ENCODE data around the gene CDK15.
"Not testable (repeated sequence)": the region's sequence is repeated elsewhere in the genome, so short reads cannot be mapped to it uniquely, and the experiment has no call there.

CDK15 gene

DNA sequence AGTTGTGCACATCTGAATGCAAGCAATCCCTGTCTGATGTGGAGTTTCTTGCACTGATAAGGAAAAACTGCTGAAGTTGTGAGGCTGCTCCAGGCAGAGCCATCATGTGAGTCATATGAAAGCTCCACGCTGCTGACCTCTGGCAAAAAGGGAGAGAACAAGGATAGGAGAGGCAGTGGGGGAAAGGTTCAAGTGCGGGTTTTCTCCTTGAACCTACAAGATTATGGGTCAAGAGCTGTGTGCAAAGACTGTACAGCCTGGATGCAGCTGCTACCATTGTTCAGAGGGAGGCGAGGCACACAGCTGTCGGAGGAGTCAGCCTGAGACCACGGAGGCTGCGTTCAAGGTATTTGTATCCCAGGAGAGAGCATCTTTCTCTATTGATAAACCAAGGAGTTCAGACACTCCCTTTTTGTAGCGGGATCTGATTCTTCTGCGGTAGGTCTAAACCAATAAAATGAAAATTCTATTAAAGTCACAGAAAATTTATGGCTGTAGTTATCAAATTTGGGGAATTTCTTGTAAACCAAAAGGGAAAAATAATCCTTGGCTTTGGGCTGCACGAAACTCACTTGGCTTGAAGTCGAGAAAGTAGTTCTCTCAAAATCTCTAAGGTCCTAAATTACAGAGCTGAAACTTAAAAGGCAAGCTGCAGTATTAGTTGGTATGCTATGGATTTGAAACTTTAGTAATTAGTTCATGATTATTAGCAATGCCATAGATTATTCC, at the start of gene CDK15:
Gene CDK15 (plus strand): TSS at position 96 of the 729 bp plus-strand sequence. CDS start 128 bp downstream, at position 224.
- DNase-seq = no peak

DNA sequence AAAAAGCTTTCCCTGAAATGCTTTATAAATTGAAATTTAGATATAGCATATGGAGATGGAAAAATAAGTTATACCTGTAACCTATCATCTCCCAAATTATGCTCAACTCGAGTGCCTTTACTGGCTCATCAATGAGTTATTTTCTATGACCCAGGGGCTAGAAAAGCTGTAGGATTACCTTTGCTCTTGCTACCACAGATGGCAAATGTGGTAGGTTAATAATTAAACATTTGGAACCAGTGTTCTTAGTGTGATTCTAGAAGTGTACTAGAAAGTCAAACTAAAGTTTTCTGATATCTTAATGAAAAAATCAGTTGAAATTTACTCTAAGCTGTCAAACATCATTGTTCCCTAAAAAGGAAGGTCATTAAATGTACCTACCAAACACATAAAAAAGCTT, 48.1 kb upstream of the CDK15 start:
- no peak for DNase-seq

DNA sequence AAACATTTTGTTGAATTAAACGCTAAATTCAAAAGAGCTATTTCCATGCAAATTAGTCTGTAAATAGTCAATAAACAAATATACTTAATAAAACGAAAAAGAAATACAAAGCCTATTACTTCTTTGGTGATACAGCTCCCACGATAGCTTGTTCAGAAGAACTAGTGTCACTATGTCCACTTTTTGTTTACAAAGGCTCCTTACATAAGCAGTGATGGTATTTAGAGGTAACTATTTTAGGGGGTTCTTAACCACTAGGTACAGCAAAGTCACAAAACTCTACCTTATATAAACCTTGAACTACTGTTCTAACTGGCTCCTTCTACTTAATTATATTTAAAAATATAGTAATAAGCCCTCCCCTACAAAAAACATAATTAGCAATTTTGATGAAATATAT, 47.5 kb upstream of the CDK15 start:
- no peak for DNase-seq

DNA sequence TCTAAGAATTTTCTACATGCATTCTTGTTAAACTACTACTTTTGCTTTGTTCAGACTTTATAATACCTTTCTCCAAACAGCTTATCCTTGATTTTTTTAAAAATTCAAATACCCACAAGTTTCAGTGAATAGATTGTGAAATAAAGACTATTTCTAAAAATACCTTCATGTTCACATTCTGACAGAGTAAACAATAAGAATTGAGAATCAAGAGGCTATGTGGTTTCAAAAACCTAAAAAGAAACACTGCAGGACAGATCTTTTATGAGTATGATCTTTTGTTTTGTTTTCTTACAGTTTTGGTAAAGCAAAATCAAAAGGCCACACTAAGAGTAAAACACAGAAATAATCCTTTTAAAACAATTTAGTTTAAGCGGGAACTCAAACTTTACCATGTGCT, 46.8 kb upstream of the CDK15 start:
- DNase-seq = no peak

DNA sequence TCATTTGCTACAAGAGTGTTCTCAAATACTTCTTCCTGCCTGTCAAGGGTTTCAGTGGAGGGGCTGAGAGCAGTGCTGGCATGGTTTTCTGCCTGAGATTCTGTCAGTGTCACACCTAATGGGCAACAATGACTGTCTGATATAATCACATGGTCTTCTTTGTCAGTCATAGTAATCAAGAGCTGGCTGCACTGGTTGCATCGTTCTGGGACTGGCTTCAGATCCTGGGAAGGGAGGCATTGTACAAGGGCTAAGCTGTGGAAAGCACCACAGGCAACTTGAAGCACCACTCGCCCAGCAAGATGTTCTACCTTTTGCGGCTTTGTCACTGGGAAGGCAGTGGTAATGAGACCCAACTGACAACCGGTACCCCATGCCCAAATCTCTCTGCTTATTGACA, 45.2 kb upstream of the CDK15 start:
- peak in 1 of 14 donors; percentile 73 for DNase-seq

DNA sequence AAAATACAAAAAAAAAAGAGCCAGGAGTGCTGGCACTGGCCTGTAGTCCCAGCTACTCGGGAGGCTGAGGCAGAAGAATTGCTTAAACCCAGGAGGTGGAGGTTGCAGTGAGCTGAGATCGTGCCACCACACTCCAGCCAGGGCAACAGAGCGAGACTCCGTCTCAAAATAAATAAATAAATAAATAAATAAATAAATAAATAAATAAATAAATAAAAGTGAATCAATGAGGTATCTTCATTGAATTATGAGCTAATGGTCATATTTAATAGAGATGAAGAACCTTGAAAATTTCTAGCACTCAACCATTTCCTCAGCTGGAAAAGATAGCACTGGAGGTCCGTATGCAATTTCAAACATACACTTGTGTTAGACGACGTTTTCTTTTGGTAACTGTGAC, 41.9 kb upstream of the CDK15 start:
- DNase-seq = not testable (repeated sequence)

DNA sequence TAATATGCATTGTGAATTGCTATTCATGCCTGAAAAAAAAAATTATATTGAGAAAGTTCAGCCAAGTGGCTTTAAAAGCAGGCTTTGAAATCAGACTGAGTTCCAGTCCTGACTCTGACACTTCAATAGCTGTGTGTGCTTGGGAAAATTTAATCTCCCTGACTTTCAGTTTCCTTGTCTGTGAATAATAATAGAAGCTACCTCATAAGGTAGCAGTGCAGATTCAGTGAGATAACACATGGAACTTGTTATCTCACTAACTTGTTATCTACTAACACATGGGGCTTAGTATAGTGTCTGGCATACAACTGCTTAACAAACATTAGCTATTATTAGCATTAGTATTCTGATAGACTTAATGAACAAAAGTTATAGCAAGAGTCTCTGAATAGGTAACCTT, 40.5 kb upstream of the CDK15 start:
- DNase-seq = no peak

DNA sequence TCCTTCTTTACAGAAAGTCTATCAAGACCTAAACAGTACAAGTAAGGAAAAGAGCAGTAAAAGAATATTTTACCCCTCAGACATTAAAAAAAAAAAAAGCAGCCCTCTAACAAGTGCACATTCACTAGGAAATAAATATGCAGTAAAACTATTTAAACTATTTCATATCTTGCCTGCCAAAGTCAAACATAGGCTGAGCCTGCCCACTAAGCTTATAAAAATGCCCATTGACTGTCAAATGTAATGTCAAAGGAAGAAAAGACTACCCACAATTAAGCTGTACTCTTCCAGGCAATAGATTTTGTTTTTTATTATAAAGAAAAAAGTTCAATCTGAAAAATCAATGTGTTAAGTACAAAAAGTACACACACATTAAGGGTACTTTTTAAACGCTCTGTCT, 37.4 kb upstream of the CDK15 start:
- no peak for DNase-seq

DNA sequence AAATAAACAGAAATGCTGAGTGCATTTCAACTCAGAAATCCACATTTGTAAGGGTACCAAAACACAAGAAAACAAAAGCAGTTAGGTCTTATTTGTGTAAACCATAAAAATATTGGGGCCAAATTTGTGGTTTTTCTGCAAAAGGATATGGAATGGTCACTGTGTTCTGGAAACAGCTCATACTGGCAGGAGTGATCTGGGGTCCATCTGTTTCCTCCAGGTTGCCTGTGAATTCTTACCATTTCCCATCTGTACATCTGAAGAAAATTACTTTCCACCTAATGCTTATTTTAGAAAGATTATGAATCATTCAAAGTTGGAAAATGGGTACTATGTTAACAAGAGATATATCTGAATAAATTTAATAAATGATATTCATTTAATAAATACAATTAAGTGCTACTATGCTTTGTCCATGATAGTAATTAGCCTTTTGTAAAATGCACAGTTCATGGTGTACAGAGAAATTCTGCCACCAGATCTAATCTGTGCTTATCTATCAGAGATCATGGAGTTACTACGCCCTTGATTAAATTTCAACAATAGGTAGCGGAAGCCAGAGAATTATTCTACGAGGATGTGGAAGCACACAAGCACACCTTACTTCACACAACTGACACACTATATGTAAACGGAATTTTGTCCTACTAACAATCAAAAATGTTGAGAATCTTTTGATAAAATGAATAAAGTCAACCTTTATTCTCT, 36.5 kb upstream of the CDK15 start:
- DNase-seq = peak in 1 of 14 donors; percentile 94

DNA sequence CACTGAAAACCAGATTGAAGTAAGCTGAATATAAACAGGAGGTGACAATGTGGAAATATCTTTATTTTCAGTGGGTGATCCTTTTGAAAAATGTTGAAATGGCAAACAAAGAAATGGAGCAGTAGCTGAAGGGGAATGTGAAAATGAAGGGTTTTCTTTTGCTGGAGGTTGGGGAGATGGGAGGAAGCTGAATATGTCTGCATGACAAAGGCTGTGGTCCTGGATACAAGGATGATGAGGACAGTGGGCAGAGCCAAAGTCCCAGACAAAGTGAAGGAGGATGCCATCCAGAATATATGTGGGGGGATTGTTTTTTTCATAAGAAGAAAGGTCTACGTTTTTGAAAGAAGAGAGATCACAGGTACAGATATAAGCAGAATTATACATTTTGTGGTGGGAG, 32.3 kb upstream of the CDK15 start:
- DNase-seq = no peak

DNA sequence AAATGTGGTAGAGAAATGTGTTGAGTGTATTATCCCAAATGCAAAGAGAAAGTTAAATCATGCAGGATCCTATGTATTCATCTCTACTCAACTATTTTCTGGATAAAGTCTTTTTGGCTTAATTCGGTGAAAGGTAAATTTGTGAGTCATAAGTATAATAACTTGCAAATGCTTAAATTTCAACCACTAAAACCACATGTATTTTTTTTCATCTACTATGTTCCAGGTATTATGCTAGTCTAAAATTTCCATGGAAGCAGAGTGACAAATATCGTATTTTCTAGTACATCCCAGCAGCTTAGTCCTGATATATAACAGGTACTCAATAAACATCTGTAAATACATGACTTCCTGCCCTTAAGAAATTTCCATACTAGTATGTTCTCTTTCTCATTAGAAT, 31.8 kb upstream of the CDK15 start:
- no peak for DNase-seq

DNA sequence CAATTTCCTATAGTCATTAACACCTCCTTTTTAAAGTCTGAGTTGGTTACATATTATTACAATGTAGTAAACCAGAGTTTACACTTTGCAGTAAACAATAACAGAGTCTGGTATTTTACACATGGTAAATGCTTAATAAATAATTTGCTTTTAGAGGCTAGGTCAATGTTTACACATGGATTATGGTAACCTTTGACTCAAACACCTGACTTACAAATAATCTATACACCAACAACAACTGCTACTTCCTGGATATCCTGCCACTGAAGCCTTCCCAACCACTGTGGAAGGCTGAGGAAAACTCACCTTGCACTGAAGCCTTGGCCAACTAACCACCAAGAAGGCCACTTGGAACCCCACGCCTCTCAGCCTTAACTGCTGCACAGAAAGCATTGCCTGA, 31.0 kb upstream of the CDK15 start:
- no peak for DNase-seq

DNA sequence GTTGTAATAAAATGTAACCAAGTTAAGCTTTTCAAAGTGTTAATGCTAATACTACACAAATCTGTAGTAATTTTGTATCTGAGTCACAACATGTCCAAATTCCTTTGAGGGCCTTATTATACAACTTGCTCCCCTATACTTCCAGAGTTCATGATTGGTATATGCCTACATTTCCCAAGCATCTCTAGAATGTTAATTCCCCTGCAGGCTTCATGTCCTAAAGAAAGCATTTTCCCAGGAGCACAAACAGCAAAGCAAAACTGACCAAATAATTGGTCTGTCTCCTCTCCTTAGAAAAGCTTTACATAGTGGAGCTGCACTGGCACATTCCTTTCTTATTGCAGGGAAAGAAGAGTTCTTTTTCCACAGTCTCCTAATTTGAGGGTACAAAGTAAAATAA, 29.3 kb upstream of the CDK15 start:
- DNase-seq = no peak

DNA sequence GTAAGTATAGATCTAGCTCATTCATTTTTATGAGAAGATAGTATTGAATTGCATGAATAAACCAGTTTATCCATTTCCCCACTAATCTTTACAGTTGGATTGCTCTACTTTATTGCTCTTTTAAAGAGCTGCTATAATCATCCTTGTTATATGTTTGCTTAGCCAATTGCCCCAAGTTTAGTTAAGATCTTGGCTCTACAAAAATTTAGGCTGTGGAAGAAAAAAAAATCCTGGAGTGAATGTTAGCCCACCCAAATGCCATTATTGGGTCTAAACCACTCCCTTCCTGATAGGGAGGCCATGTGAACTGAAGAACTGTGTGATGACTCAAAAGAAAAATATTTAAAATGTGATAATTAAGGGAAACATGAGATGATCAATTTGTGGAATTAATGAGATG, 28.5 kb upstream of the CDK15 start:
- no peak for DNase-seq

DNA sequence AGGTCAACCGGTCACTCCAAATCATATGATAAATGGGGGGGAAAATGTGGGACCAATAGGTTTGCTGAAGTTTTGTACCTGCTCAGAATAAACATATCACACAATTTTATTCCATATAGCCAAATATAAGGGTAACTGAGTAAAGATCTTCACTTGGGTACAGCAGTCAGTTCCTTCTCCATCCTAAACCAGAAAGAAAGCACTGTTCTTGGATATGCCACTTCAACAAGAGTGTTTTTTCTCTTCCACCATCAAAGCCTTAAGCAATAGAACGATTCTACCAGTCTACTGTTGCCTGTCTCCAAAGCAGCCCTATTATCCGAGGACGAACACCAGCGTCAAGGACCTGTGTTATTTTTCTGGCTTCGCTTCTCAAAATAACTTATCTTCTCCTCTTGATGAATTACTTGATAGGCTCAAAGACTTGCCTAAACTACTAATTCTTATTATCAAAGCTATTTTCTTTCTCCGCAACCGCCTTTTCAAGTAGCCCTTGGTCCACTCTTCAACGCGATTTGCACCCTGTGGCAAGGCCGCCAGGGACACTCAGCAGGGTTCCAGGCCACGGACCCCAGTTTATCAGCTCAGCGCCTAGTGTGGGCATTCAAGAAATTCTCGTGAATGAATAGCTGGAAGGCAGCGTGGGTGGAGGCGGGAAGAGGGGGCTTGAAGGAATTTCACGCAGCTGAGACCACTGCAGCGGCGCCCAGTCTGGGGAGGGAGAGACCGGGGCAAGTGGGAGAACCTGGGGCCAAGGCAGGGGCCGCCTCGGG, 26.2 kb upstream of the CDK15 start:
- DNase-seq = peak in 5 of 14 donors; percentile 40 to 59 (median 54)

DNA sequence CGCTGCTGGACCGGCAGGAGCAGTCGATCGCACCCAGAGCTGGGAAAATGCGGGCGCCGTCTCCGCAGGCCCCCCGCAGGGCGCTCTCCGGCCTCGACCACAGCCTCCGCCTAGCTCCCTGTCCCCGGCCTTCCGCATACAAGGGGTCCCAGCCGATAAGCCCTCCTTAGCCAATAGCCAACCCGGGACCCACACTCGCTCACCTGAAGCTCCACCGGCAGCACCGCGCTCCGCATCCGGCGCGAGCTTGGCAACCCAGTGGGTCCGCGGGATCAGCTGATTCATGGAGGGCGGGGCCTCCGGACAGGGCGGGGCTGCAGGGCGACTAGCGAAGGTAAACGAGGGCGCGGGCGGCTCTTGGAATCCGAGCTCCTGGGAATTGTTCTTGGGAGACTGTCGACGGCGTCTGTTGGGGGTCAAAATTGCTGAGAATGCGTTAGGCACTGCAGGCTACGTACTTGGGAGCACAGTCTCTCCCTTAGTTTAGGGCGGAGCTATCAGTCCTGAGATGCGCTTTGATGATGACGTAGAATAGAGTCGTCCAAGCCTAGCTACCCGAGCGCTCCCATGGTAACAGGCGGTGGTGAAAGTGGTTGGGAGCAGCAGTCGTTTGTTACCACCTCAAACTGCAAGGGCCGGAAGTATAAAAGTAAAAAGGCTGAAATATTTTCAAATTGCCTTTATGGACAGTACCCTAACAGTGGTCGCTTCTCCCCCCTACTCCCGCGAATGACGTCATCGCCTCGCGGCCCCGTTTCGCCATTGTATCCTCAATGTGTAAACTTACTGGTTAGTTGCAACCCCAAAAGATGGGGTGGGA, 25.5 kb upstream of the CDK15 start, which contains the start of gene ALS2:
Gene ALS2 (minus strand): TSS at position 260 of the 820 bp plus-strand sequence. CDS start 12,048 bp downstream, outside the sequence.
- peak; percentile 80 to 99 (median 90) for DNase-seq

DNA sequence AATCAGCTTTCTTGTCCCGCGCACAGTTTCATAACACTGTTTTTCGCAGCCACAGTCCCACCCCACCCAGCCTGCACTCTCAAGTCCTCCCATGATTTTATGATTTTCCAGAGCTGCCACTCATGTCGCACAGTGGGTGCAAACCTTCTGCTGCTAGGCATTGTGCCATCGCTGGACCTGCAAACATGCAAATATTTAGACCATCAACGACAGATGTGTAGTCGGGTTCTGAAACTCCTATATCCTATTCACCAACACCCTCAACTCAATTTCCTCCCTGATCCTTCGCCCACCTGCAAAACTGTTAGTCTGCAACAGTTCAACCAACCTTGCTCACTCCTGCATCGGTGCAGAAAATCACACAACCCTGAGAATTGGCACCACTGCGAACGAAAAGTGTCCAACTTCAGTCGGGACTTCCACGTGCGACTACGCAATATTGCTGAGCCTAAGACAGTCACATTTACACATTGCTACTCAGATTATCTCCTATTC, 24.7 kb upstream of the CDK15 start:
- DNase-seq = peak in 4 of 14 donors; percentile 30 to 71 (median 48)

DNA sequence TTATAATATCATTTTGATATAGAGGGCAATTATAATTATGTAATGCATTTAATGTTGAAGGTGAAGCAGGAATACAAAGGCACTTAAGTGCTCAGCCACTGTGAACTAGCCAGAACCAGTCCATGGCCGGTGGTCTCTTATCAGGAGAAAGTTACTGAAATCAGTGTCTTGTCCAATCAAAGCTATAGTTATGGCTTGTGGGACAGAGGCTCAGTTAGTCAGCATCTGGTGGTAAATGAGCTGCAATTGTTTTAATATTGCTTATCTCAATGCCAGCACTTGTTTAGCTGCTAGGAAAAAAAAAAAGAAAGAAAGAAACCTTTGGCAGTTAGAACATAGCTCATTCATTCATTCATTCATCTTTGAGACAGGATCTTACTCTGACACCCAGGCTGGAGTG, 21.8 kb upstream of the CDK15 start:
- DNase-seq = no peak

DNA sequence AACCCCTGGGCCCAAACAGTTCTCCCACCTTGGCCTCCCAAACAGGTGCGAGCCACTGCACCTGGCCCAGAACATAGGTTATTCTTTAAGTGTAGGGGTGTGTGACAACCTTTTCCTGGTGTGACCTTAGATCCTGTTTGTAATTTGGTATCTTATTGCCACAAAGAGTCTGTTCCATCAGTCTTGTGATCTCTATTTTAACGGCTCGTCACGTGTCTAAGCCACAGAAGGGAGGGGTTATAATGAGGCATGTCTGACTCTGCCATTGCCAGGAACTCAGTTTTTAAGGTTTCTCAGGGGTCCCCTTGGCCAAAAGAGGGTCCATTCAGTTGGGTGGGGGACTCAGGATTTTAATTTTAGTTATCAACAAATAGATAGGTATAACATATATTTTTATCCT, 21.2 kb upstream of the CDK15 start:
- no peak for DNase-seq

DNA sequence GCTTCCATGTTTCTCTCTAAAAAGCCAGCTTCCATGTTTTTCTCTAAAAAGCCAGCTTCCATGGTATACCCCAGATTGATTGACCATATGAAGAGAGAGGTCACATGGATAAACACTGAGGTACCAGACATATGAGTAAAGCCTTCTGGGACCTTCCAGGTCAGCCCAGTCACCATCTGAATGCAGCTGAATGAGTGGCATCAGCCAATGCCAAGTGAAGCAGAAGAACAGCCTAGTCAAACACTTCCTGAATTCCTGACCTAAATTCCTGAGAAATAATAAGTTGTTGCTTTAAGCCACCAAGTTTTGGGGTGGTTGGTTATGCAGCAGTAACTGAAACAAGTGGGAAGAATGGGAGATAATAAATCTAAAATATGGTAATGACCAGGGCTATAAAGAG, 19.9 kb upstream of the CDK15 start:
- DNase-seq = no peak

DNA sequence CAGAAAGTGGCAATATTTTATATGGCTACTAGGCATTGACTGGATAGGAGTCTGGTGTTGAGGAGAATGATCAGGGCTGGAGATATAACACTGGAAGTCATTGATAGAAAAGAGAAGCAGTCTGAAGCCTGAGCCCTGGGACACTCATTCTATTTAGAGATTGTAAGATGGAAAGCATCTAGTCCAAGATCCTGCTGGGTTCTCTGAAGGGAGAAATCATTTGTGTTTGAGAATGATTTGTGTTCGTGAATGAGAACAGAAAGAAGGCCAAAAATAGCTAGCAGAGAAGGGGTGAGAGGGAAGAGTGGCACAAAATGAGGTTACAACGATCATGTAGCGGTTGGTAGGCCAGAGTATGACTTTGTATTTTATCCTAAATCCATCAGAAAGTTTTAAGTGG, 18.0 kb upstream of the CDK15 start:
- peak in 1 of 14 donors; percentile 62 for DNase-seq

DNA sequence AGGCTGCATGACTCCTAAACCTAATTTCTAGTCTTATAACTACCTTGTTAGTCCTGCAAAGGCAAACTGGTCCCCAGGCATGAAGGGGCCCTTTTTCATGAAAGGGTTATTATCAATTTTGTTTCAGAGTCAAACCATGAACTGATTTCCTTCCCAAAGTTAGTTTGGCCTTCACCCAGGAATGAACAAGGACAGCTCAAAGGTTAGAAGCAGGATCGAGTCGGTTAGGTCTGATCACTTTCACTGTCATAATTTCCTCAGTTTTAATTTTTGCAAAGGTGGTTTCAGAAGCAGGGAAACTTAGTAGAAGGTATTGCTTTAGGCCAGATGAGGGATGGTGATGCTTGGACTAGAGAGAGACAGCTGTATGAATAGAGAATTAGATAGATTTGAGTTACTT, 16.9 kb upstream of the CDK15 start:
- no peak for DNase-seq

Data from C1 segment of cervical spinal cord (tissue), 14 donors.